ENCODE data around the gene ATAD3C.

ATAD3C gene

DNA sequence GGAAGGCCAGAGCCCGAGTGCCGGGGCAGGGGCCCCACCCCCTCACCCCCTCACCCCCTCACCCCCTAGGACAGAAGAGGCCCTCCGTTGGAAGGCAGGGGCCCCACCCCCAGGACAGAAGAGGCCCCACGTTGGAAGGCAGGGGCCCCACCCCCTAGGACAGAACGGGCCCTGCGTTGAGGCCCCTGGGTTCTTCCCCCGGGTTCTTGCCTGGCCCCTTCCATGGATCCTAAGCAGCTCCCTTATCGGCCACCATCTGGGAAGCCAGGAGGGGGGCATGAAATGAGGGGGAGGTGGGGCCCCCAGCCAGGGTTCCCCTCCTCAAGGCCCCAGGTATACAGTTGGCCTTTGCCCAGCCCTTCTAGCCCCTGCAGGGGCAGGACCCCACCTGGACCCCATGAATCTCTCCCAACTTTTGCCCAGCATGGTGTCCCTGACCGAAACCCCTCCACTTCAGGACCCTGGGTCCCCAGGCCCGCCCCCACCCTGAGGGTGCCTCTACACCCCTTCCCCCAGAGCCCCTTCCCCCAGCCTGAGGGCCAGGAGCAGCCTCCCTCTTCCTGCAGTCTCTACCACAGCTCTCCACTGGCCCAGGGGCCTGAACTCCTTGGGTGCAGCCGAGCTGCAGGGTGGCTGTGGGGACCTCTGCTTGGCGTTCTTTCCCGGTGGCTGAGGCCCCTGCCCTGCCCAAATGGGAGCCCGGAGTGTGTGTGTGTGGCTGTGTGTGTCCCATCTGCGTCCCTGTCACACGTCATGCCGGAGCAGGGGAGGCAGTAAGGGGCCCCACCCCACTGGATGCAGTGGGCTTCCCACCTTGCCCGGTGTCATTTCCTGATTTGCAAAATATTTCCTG, 18.3 kb upstream of the ATAD3C start:
- no peak for DNase-seq (ENCODE audit: low read depth, low spot score)

DNA sequence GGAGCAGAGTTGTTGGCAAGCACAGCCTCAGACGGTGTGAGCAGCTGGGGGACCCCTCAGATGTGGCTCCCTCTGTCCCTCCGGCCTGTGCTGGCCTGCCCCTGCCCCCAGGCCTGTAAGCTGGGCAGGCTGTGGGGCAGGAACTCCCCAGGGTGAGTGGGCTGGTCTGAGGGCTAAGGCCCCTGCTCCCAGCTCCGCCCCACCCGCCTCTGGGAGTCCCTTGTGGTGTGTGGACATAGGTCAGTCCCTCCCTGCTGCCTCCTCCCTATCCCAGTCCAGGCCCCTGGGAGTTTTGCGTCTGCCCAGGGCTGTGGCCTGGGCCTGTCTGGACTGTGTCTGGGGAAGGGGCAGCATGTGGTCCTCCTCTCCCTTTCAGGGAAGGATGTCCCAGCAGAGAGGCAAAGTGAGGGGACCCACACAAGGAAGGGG, 17.6 kb upstream of the ATAD3C start:
- peak; percentile 73 for DNase-seq (ENCODE audit: low read depth, low spot score)

DNA sequence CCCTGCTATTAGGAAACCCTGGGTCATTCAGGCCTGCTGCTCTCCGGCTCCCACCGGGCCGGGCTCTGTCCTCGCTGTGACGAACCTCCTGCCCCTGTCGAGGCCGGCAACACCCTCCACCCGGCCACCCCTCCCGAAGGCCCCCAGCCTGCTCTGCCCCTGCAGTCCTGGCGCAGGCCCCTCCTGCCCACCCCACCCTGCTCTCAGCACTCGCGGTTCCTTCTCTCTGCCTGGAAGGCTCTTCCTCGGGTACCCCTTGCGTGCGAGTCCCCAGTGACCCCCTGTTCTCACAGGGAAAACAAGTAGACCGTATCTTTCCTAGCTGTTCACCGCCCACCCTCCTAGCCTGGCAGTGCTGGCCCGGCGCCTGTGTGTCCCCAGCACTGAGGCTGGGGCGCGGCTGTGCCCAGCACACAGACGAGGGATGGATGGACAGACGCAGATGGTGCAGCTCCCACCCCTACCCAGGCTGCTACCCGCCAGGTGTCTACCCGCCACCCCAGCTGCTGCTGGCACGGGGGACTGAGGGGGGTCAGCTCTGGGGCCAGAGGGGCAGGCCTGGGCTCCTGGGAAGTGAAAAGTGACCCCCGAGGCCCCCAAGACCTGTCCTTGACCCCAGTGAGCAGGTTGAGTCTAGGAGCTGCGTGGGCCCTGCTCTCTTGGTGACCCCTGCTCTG, 17.1 kb upstream of the ATAD3C start:
- no peak for DNase-seq (ENCODE audit: low read depth, low spot score)

DNA sequence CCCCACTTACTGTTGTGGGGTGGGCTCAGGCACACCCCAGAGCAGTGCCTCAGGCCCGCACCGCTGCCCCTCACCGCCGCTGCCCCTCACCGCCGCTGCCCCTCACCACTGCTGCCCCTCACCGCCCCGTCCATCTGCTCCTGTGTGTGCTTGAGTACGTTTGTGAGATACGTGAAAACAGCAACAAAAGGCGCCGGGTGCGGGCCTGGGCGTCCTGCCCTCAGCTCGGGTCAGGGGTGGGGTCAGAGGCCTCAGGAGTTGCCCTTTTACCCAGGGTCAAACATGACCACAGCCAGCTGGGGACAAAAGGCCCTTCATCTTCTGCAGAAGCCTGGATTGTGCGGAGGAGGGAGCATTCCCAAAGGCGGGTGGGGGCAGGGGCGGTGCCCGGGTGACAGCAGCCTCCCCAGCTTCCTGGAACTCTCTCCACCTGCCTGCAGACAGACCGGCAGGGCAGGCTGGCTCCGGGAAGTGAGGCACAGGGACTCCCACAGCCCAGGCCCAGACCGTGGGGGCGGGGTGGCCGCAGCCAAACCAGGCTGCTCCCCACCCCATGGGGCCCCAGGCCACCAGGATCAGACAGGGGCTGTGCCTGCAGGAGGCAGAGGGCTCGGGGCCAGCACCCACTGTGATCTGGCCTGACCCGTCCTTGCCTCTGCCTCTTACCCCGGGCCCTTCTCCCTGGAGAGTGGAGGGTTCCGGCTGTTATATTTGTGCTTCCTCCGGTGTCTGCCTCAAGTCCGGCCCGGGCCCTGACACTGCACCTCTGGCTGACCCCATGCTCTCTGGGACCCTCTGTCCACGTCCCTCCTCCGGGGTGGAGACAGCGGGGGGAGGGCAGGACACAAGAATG, 16.3 kb upstream of the ATAD3C start:
- DNase-seq (ENCODE audit: low read depth, low spot score), result peak; percentile 93

DNA sequence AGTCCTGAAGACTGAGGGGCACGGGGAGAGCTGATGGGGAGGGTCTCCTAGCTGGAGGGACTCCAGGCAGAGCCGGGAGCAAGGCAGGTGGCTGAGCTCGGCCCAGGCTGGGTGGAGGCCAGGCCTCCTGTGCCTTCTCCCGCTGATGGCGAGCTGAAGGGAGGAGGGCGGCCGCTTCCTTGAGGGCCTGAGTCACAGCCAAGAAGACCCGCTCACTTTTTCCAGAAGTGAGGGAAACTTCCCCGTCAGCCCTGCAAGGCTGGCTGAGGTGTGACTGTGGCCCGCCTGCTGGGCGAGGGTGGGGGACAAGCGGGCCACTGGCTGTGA, 15.7 kb upstream of the ATAD3C start:
- DNase-seq (ENCODE audit: low read depth, low spot score), result peak; percentile 62

DNA sequence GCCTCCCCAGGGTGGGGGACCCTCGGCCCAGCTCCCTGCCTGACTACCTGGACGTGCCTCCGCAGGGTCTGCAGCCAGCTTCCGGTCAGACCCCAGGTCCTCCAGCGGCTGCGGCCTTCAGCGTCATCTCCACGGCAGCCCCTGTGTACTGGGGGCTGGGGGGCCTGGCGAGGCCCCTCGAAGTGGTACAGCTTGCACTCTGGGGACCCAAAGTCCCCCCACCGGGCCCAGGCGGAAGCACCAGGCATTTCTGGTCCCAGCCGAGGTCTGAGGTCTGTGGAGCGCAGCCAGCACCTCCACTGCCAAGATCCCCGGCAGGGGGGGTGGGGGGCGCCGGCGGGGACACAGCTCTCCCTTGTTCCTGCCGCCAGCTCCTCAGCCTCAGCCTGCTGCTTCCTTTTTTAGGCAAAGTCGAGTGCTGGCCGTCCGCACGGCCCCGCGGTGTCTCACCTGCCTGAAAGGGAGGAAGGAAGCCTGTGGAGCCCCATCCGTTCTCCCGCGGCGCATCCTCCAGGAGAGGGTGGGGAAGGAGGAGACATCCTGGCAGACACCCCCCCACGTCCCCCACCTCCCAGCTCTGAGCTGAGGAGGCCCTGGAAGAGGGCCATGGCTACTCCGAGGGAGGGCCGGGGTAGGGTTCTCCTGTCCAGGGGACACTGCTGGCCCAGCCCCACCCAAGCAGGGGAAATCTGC, 15.2 kb upstream of the ATAD3C start:
- peak; percentile 60 for DNase-seq (ENCODE audit: low read depth, low spot score)

DNA sequence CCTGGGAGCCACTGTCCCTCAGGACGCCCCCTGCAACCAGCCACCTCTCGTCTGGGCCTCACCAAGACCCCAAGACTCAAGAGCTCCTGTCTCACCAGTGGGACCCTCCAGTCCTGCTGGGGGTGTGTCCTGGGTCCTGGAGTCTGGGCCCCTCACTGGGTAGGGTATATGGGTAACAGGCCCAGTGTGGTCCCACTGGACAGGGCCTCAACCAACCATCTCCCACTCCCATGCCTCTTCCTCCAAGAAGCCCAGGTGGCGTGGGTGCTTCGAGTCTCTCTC, 14.7 kb upstream of the ATAD3C start:
- DNase-seq (ENCODE audit: low read depth, low spot score), result no peak

DNA sequence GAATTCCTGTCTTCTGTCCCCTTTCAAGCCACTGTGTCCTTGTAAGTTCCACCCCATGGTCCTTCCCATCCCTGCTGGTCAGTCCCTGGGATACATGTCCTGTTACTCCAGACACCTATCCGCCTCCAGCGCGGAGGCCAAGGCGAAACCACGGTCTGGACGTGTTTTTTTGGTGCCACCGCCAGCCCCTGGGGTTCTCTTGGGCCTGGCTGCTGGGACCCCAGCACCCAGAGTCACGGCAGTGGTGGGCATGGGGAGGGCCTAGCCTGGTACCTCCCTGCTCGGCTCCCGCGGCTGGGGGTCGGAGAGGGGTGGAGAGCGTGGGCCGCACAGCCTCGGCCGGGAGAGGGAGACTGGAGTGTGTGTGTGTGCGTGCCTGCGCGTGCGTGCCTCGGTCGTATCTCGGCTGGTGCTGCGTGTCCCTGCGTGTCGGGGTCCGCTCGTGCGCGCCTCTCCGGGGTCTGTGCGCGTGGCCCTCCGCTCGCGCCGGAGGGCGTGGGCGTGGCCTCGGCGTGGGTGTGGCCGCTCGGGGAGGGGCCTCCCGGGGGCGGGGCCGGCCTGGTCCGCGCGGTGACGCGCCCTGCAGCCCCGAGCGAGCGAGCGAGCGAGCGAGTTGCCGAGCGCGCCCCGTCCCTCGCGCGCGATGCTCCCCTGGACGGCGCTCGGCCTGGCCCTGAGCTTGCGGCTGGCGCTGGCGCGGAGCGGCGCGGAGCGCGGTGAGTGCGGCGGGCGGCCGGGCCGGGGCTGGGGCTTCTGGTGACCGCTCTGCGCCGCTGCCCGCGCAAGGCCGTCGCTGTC, 14.2 kb upstream of the ATAD3C start, which contains the start of gene VWA1:
Gene VWA1 (plus strand): TSS at position 585 of the 798 bp plus-strand sequence. CDS start 59 bp downstream, at position 644.
- no peak for DNase-seq (ENCODE audit: low read depth, low spot score)

DNA sequence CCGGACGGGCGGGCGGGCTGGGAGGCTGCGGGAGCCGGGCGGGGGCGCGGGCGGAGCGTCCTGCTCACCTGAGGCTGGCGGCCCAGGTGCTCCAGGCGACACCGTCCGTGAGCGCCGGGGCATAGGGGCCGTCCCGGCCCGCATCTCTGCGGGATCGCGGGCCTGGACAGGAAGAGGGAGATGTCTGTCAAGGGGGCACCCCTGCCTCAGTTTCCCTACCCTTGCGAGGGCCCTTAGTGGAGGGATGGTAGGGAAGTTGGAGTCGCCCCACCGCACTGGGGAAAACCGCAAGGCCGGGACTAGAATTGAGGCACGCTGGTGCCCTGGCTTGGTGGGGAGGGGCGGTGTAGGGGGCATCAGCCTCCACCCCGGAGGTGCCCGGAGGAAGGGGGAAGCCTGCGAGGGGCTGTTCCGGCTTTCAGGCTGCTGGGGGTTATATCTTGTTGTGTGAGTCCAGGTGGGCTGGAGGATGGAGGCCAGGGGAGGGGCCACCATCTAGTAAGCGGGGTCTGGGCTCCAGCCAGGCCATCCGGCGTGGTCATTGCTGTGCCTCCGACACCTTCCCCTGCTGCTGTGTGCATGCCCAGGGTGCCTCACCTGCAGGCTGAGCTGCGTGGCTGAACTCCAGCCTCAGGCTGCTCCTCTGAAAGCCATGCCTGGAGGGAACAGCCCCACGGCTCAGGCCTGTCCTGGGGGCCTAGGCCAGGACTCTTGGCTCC, 13.4 kb upstream of the ATAD3C start:
- DNase-seq (ENCODE audit: low read depth, low spot score), result no peak

DNA sequence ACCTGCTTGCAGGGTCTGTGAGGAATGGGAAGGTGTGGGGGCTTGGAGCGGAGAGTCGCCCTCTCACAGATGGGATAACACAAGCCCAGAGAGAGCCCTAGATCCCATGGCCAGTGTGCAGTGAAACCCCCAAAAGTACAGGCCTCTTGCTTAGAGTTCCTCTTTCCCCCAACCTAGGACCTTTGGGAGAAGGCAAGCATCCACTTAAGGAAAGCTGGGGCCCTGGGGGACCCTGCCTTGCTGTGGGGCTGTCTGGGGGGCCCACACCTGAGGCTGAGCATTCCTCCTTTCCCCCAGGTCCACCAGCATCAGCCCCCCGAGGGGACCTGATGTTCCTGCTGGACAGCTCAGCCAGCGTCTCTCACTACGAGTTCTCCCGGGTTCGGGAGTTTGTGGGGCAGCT, 12.9 kb upstream of the ATAD3C start:
- DNase-seq (ENCODE audit: low read depth, low spot score), result no peak

DNA sequence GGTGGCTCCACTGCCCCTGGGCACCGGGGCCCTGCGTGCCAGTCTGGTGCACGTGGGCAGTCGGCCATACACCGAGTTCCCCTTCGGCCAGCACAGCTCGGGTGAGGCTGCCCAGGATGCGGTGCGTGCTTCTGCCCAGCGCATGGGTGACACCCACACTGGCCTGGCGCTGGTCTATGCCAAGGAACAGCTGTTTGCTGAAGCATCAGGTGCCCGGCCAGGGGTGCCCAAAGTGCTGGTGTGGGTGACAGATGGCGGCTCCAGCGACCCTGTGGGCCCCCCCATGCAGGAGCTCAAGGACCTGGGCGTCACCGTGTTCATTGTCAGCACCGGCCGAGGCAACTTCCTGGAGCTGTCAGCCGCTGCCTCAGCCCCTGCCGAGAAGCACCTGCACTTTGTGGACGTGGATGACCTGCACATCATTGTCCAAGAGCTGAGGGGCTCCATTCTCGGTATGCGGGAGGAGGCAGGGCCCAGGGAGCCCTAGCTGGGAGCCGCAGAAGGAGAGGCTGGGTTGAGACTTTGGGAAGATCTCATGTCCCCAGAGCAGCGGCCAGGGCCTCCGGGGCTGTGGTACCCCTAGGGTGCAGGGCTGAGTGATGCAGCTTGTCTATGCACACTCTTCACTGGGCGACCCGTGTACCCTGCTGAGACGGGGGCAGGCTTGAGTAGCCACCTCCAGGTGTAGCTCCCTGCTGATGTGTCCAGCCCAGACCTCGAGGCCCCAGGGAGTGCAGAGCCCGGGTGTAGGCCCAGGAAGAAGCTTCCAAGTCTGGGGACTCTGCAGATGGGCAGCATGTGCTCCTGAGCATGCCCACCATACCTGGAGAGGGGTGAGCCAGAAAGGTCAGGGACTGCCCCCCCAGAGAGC, 12.2 kb upstream of the ATAD3C start:
- DNase-seq (ENCODE audit: low read depth, low spot score), result no peak

DNA sequence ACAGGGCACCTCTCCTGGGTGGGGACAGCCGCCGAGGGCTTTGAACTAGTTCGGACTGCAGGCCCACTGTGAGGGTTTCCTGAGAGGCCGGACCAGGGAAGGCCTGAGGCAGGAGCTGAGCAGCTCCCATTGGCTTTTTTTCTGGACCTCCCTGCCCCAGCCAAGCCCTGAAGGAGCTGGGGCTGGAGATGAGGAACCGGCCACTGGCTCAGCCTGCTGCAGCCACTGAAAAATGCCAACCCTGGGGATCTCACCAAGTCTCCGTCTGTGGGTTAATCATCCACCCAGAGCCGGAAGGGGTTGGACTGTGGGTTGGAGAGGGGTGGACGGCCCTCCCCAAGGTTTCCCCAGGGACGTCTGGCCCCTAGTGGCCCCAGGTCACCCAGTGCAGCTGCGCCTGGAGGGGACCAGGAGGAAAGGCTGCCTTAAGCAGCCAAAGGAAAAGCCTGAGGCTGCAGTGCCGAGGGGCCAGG, 11.5 kb upstream of the ATAD3C start:
- no peak for DNase-seq (ENCODE audit: low read depth, low spot score)

DNA sequence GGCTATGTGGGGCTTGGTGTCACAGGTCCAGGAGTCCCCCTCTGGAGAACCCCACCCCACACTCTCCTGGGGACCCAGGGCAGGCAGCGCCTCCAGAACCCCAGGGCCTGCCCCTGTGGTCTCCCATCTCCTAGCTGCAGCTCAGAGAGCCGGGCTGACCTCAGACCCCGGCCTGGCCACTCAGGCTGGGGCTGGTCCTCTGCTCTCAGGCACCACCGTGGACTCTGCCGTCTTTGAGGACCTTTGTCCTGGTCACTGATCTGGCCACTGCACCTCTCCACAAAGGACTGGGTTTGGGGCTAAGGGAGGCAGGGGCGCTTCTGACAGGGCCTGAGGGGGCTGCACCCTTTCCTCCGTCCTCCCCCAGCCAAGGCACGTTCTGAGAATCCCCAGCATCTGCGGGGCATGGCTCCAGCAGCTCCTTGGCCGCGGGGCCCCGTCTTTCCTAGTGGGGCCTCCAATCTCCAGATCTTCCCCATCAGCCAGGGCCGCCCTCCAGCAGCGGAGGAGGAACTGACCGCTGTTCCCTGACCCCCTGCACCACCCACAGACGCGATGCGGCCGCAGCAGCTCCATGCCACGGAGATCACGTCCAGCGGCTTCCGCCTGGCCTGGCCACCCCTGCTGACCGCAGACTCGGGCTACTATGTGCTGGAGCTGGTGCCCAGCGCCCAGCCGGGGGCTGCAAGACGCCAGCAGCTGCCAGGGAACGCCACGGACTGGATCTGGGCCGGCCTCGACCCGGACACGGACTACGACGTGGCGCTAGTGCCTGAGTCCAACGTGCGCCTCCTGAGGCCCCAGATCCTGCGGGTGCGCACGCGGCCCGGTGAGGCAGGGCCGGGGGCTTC, 10.7 kb upstream of the ATAD3C start:
- DNase-seq (ENCODE audit: low read depth, low spot score), result no peak

DNA sequence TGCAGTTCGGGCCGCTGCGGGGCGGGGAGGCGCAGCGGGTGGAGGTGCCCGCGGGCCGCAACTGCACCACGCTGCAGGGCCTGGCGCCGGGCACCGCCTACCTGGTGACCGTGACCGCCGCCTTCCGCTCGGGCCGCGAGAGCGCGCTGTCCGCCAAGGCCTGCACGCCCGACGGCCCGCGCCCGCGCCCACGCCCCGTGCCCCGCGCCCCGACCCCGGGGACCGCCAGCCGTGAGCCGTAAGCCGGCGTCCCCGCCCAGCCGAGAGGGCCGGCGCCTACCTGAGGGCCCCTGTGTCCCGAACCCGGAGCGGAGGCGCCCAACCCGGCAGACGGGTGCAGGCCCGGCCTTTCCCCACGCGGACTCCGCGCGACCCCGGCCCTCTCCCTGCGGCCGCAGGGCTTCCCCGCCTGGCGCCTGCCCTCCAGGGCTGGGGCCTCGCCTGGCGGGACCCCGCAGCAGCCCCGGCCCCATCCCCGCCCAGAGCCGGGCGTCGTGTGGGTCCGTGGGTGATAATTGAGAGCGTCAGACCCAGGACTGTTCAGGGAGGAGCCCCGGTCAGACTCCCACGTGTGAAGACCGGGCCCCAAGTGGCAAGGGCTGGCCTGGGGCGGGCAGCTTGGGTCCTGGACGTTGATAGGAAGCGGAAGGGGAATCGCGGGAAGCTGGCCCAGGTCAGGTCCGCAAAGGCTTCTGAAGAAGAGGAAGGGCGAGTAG, 9.8 kb upstream of the ATAD3C start:
- no peak for DNase-seq (ENCODE audit: low read depth, low spot score)

DNA sequence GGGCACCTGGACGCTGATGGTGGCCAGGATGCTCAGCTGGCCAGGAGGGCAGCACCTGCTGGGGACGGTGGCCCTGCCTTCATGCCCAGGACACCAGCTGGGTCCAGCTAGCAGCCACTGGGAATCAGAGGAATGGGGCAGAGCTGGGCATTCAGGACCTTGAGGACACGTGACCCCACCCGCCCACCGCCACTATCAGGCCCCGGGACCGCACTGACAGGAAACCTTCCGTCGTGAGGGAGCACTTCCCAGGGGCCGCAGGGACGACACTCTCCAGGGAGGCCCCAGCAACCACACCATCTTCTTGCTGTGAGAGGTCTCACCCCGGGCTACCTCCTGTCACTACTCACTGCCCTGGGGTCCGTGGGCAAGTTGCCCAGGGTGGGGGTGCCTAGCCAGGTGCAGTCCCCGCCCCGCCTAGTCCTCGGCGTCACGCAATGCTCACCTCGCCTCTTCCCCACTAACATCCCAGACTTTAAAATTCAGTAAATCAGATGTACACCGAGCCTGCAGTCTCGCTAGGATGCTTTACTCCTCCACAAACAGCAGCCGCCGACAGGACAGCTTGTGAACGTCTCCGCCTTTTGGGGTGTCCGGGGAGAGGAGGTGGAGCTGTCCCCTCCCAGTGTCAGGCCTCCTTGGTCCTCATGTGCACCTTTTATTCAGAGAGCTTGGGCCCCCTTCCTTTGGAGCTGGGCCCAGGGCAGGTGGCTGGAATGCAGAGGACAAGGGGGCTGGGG, 9.1 kb upstream of the ATAD3C start:
- no peak for DNase-seq (ENCODE audit: low read depth, low spot score)

DNA sequence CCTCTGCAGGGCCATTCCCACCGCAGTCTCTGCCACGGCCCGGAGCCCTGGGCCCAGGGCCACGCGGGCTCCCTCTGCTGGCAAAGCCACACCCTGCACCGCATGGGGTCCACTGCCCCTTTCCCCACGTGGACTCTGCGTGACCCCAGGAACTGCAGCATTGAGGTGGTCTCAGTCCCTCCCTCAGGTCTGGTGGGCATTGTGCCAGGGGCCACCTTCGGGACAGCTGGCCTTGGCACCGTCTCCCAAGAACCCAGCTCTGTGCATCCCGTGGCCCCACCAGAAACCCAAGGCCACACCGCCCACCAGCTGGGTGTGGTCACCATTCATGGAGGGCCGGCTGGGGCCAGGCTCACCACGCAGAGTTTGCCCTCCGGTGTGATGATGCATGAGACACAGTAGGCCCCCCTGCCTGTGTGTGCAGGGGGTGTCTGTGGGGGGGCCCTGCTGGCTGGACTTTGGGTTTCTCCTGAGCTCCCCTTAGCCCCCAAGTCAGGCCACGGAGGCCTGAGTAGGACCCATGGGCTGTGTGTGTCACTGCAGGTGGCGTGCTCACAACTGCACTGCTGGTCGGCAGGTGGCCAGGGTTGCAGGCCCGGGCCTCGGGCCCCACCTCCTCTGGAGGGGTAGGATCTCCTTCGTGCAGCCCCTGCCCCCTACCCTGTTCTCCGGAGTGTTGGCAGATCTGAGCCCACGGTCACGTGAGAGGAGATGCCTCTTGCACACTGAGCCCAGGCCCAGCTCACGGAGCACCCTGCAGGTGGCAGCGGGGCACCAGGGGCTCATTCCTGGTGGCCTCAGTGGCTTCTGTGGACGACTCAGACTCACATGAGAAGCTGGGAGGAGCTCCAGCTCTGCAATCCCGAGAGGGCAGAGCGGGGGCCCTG, 8.2 kb upstream of the ATAD3C start:
- DNase-seq (ENCODE audit: low read depth, low spot score), result peak; percentile 67
